H1 (cell line): ENCODE data around the gene CSF2RB. TPM values are rescaled to one million over a fixed set of nuclear protein-coding genes. Genes with fewer than 3 reads are reported as not detected.

Experiments
- CTCF ChIA-PET: fragments of 300-600 bp; sonication (Branson Sonifier 250); formaldehyde crosslinking; loops from one replicate; lab custom pipeline; 2021; ENCODE audit not compliant: partially characterized antibody; lab: Charles Lee
- POLR2A ChIA-PET: fragments of 300-600 bp; sonication (Branson Sonifier 250); formaldehyde crosslinking; loops from one replicate; lab custom pipeline; 2021; ENCODE audit warnings: inconsistent platforms; ENCODE audit not compliant: partially characterized antibody; lab: Charles Lee
- DNase-seq, 2 experiments: peaks; one replicate each; pipeline versions ENCODE4 v3.0.0 to v3.0.0-alpha.2; 2010 to 2022; ENCODE audit warnings: low spot score in 2 of 2, low read depth in 1 of 2, mixed read lengths in 1 of 2
- FAIRE-seq: peaks from 2 replicates; lab custom pipeline; 2011; peaks lifted over from hg19 to GRCh38; lab: Jason Lieb, UNC
- H2AFZ ChIP-seq: 2 replicates; pipeline ENCODE4 v1.8.1; 2012; ENCODE audit warnings: low read length, inconsistent platforms
- H2AK5ac ChIP-seq: 2 replicates; pipeline ENCODE4 v1.6.1; 2013; ENCODE audit warnings: low read depth, low read length
- H2BK120ac ChIP-seq: replicated peaks from 2 replicates; pipeline ENCODE3; 2013; ENCODE audit warnings: low read depth, low read length, inconsistent platforms
- H2BK12ac ChIP-seq: 2 replicates; pipeline ENCODE4 v1.6.1; 2013; ENCODE audit warnings: low read depth, low read length
- H2BK15ac ChIP-seq: 2 replicates; pipeline ENCODE4 v1.6.1; 2013; ENCODE audit warnings: low read length
- H2BK20ac ChIP-seq: 2 replicates; pipeline ENCODE4 v1.6.1; 2013; ENCODE audit warnings: low read length
- H2BK5ac ChIP-seq: 2 replicates; pipeline ENCODE4 v1.6.1; 2013; ENCODE audit warnings: low read depth, low read length
- H3K14ac ChIP-seq: 2 replicates; pipeline ENCODE4 v1.6.1; 2013; ENCODE audit warnings: inconsistent platforms; ENCODE audit not compliant: insufficient read length
- H3K18ac ChIP-seq: 2 replicates; pipeline ENCODE4 v1.6.1; 2013; ENCODE audit warnings: low read length; ENCODE audit errors: extremely low read depth
- H3K23ac ChIP-seq: 2 replicates; pipeline ENCODE4 v1.6.1; 2013; ENCODE audit warnings: inconsistent platforms; ENCODE audit not compliant: insufficient read length
- H3K23me2 ChIP-seq: 2 replicates; pipeline ENCODE4 v1.6.1; 2013; ENCODE audit warnings: low read depth, low read length
- H3K27ac ChIP-seq: 2 replicates; pipeline ENCODE4 v1.6.1; 2011; ENCODE audit warnings: low read depth, low read length, inconsistent platforms
- H3K27me3 ChIP-seq, 4 experiments: replicated peaks in 1 of 4; 1 replicate in 1 of 4; 2 replicates in 3 of 4; pipeline versions ENCODE4 v1.6.1 to v1.8.1; 2011 to 2013; ENCODE audit warnings: low read length in 3 of 4, mild to moderate bottlenecking in 3 of 4, inconsistent platforms in 2 of 4, mixed read lengths in 2 of 4, moderate library complexity in 1 of 4; ENCODE audit not compliant: control insufficient read depth in 3 of 4, insufficient read depth in 3 of 4; ENCODE audit errors: extremely low read depth in 1 of 4
- H3K36me3 ChIP-seq, 4 experiments: 2 replicates each; pipeline versions ENCODE4 v1.6.1 to v1.8.1; 2011 to 2013; ENCODE audit warnings: mild to moderate bottlenecking in 4 of 4, low read length in 3 of 4, moderate library complexity in 2 of 4, control low read depth in 1 of 4, inconsistent platforms in 1 of 4; ENCODE audit not compliant: insufficient read depth in 4 of 4, control insufficient read depth in 2 of 4
- H3K4ac ChIP-seq: replicated peaks from 2 replicates; pipeline ENCODE3; 2013; ENCODE audit warnings: low read length, low read depth, mixed read lengths, inconsistent platforms; ENCODE audit not compliant: insufficient read length
- H3K4me1 ChIP-seq, 4 experiments: replicated peaks in 1 of 4; 1 replicate in 1 of 4; 2 replicates in 3 of 4; pipeline versions ENCODE4 v1.6.1 to v1.8.1; 2011 to 2013; ENCODE audit warnings: low read length in 3 of 4, inconsistent platforms in 2 of 4, mixed read lengths in 1 of 4; ENCODE audit not compliant: insufficient read depth in 4 of 4, control insufficient read depth in 3 of 4
- H3K4me2 ChIP-seq, 2 experiments: 2 replicates each; pipeline versions ENCODE4 v1.6.1 to v1.8.1; 2011 to 2013; ENCODE audit warnings: low read depth in 2 of 2, low read length in 2 of 2, control low read depth in 1 of 2, inconsistent platforms in 1 of 2, mild to moderate bottlenecking in 1 of 2; ENCODE audit not compliant: insufficient read depth in 1 of 2
- H3K4me3 ChIP-seq, 4 experiments: fragments of 200-600, 300-600 bp in 1 of 4; sonication (generic), shearing (Covaris generic), sonication (Bioruptor Twin) in 1 of 4; 2 replicates each; pipeline versions ENCODE4 v1.5.1 to v1.8.1; 2011 to 2016; ENCODE audit warnings: low read length in 4 of 4, low read depth in 3 of 4, control low read depth in 2 of 4, inconsistent platforms in 2 of 4, mild to moderate bottlenecking in 2 of 4, mixed read lengths in 1 of 4, moderate library complexity in 1 of 4; ENCODE audit not compliant: insufficient read depth in 2 of 4; ENCODE audit errors: extremely low read depth in 1 of 4
- H3K56ac ChIP-seq: replicated peaks from 2 replicates; pipeline ENCODE3; 2013; ENCODE audit warnings: low read depth, mild to moderate bottlenecking, mixed read lengths, low read length, inconsistent platforms; ENCODE audit not compliant: insufficient read length
- H3K79me1 ChIP-seq: 2 replicates; pipeline ENCODE4 v1.6.1; 2013; ENCODE audit warnings: low read depth, low read length, control low read depth
- H3K79me2 ChIP-seq, 2 experiments: 2 replicates each; pipeline versions ENCODE4 v1.6.1 to v1.8.1; 2012 to 2013; ENCODE audit warnings: low read length in 2 of 2, mild to moderate bottlenecking in 2 of 2, inconsistent platforms in 1 of 2; ENCODE audit not compliant: insufficient read depth in 2 of 2, control insufficient read depth in 1 of 2
- H3K9ac ChIP-seq, 4 experiments: replicated peaks in 1 of 4; 1 replicate in 1 of 4; 2 replicates in 3 of 4; pipeline versions ENCODE4 v1.6.1 to v1.8.1; 2011 to 2013; ENCODE audit warnings: low read depth in 3 of 4, low read length in 3 of 4, control low read depth in 2 of 4, mild to moderate bottlenecking in 2 of 4, moderate library complexity in 2 of 4, inconsistent platforms in 1 of 4; ENCODE audit errors: extremely low read depth in 1 of 4
- H3K9me3 ChIP-seq, 2 experiments: 2 replicates each; pipeline versions ENCODE4 v1.6.1 to v1.8.1; 2012 to 2013; ENCODE audit warnings: mild to moderate bottlenecking in 2 of 2, moderate library complexity in 2 of 2, control low read depth in 1 of 2, inconsistent platforms in 1 of 2, low read depth in 1 of 2, low read length in 1 of 2, mixed read lengths in 1 of 2; ENCODE audit not compliant: insufficient read depth in 2 of 2
- H4K20me1 ChIP-seq, 2 experiments: replicated peaks in 1 of 2; 2 replicates each; pipeline versions ENCODE3 to v1.8.1; 2011 to 2013; ENCODE audit warnings: inconsistent platforms in 2 of 2, low read length in 2 of 2, mild to moderate bottlenecking in 1 of 2; ENCODE audit not compliant: insufficient read depth in 2 of 2, control insufficient read depth in 1 of 2
- H4K5ac ChIP-seq: 2 replicates; pipeline ENCODE4 v1.6.1; 2013; ENCODE audit warnings: low read length, low read depth, mixed read lengths, inconsistent platforms; ENCODE audit not compliant: insufficient read length
- H4K8ac ChIP-seq: 2 replicates; pipeline ENCODE4 v1.8.0; 2013; ENCODE audit warnings: mild to moderate bottlenecking, moderate library complexity, low read length, inconsistent platforms; ENCODE audit not compliant: insufficient read depth; ENCODE audit errors: extremely low read depth
- H4K91ac ChIP-seq: replicated peaks from 2 replicates; pipeline ENCODE3; 2013; ENCODE audit warnings: low read length, mixed read lengths, inconsistent platforms; ENCODE audit not compliant: insufficient read length
- BACH1 ChIP-seq: IDR thresholded peaks from 2 replicates; pipeline ENCODE4 v1.6.1; 2012; ENCODE audit warnings: low read length, improper control_type of control experiment
- CREB1 ChIP-seq: IDR thresholded peaks from 2 replicates; pipeline ENCODE4 v1.6.1; 2012; ENCODE audit warnings: inconsistent platforms
- KDM1A ChIP-seq: fragments of 200-600, 300-600 bp; sonication (generic); IDR thresholded peaks from 2 replicates; pipeline ENCODE4 v1.7.1; 2016; ENCODE audit warnings: mild to moderate bottlenecking, low read length, borderline replicate concordance
- PHF8 ChIP-seq: fragments of 200-600 bp; sonication (generic); conservative IDR thresholded peaks from 2 replicates; pipeline ENCODE4 v1.7.1; 2012; ENCODE audit warnings: low read depth, mild to moderate bottlenecking, inconsistent platforms, low read length, moderate library complexity
- RAD21 ChIP-seq, 2 experiments: IDR thresholded peaks in 1 of 2; conservative IDR thresholded peaks in 1 of 2; 2 replicates each; pipeline ENCODE4 v1.6.1; 2011; ENCODE audit warnings: low read depth in 2 of 2, low read length in 2 of 2, improper control_type of control experiment in 1 of 2, inconsistent platforms in 1 of 2, mild to moderate bottlenecking in 1 of 2, moderate library complexity in 1 of 2
- RFX5 ChIP-seq: IDR thresholded peaks from 2 replicates; pipeline ENCODE4 v1.6.1; 2011; ENCODE audit warnings: low read depth, low read length, improper control_type of control experiment, borderline replicate concordance
- RXRA ChIP-seq: IDR thresholded peaks from 2 replicates; pipeline ENCODE4 v1.6.1; 2011; ENCODE audit warnings: low read depth, mild to moderate bottlenecking, low read length, moderate library complexity; ENCODE audit not compliant: insufficient read depth
- SP2 ChIP-seq: IDR thresholded peaks from 2 replicates; pipeline ENCODE4 v1.6.1; 2012; ENCODE audit warnings: mild to moderate bottlenecking, low read length, inconsistent platforms
- TAF1 ChIP-seq: IDR thresholded peaks from 2 replicates; pipeline ENCODE4 v1.6.1; 2011; ENCODE audit warnings: mild to moderate bottlenecking, low read depth, low read length
- YY1 ChIP-seq: IDR thresholded peaks from 2 replicates; pipeline ENCODE4 v1.6.1; 2011; ENCODE audit warnings: low read depth, mild to moderate bottlenecking, low read length
- WGBS, 2 experiments: shearing (Covaris generic) in 1 of 2; methylation state at CpG; one replicate each; pipeline versions ENCODE4 v1.1.6 to v1.1.7; 2013 to 2015; ENCODE audit warnings: low lambda C conversion rate in 2 of 2, mixed read lengths in 2 of 2, inconsistent platforms in 1 of 2, low coverage in 1 of 2, missing lambda C conversion rate in 1 of 2; ENCODE audit not compliant: insufficient replicate concordance in 2 of 2, insufficient coverage in 1 of 2, insufficient read length in 1 of 2; ENCODE audit errors: extremely low coverage in 1 of 2, missing lambda C conversion rate in 1 of 2; 5-methylcytosine and 5-hydroxymethylcytosine counted together
- polyA plus RNA-seq, 7 experiments: library from polyadenylated mRNA; depleted of rRNA in 3 of 7; stranded (reverse) in 5 of 7; unstranded in 2 of 7; fragments of >200 nt in 5 of 7; fragments of 200-250 nt in 2 of 7; gene quantifications; 1 replicate in 5 of 7; 2 replicates in 1 of 7; 4 replicates in 1 of 7; pipeline versions ENCODE4 v1.2.1 to v1.2.3, GENCODE V29; 2011 to 2013; ENCODE audit warnings: missing spikeins in 2 of 7, mixed read lengths in 2 of 7
- total RNA-seq: library from RNA; stranded (reverse); fragmentation: NEBNext Ultra II Directional; extraction: Animal tissue kit (Norgen Biotek cat#: 25700); gene quantifications from 2 replicates; pipeline ENCODE4 v1.2.1, GENCODE V29; 2021
- TF ChIP-seq, protein P1 (sequence below), 3 experiments: IDR thresholded peaks; 1 replicate in 2 of 3; 2 replicates in 1 of 3; pipeline versions ENCODE4 v1.5.1 to v1.6.1; 2011; ENCODE audit warnings: low read length in 3 of 3, mild to moderate bottlenecking in 3 of 3, inconsistent platforms in 2 of 3, low read depth in 1 of 3, moderate library complexity in 1 of 3; ENCODE audit not compliant: insufficient read depth in 1 of 3; ENCODE audit errors: control extremely low read depth in 1 of 3

CSF2RB gene
- total and polyA plus RNA-seq, 2 of the 8 experiments (the other 6 are each of a cell fraction or from before 2014, with no cell fraction given), result not detected

DNA sequence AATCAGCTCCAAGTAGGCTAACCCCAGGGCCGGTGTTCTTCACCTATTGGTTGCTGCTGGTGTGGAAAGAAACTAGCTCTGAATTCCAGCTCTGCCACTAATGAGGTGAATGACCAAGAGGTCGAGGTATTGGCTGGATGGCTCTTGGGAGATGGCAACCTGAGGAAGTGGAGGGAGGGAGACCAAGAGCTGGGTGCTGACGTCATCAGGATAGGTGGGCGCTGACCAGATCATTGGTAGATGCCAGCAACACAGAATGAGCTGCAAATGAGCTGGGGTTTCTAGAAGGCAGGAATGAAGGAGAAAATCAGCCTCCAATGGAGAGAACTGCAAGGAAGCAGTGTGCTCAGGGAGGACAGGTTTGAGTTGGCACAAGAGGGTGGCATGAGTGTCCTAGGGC lies 14.7 kb upstream of the CSF2RB start:
- no peak overlapping the region for H3K56ac ChIP-seq
- H4K20me1 ChIP-seq, result no peaks in the 10 kb centered on the region
- H3K79me2 ChIP-seq, result no peaks in the 10 kb centered on the region
- peaks cover 0 to 6% (median 2%) of the 10 kb centered on the region in 4 experiments; a peak in 2 of 7 replicates for H3K27me3 ChIP-seq
- no peak overlapping the region for H3K23ac ChIP-seq
- no peak overlapping the region for H2BK5ac ChIP-seq
- H2AFZ ChIP-seq, result no peak overlapping the region
- H3K18ac ChIP-seq, result no peak overlapping the region
- peaks cover 11 to 17% (median 13%) of the 10 kb centered on the region in 4 experiments for H3K4me1 ChIP-seq
- no peak overlapping the region for H3K14ac ChIP-seq
- no peak overlapping the region for H3K4ac ChIP-seq
- no peak overlapping the region for H4K8ac ChIP-seq
- no peak overlapping the region for H3K27ac ChIP-seq
- H2BK12ac ChIP-seq, result peak overlapping the region; percentile 77; the same call in 1 of the 2 replicates
- no peak for FAIRE-seq
- WGBS, 2 experiments, result 85% methylated on average over 4 of the region's 4 CpGs; no CpG with 5 or more reads in 1 of the 2 experiments
- peak overlapping the region; percentile 92; the same call in 1 of the 2 replicates for H2BK15ac ChIP-seq
- no peaks in the 10 kb centered on the region for H3K36me3 ChIP-seq
- POLR2A ChIA-PET, result interaction anchor here (5.4 kb wide), 1 partner anchor 13 kb away, joined by 28 read pairs; the partner anchor contains the start of gene CSF2RB
- no peak for DNase-seq
- H3K9me3 ChIP-seq, result peaks cover 9 to 18% of the 10 kb centered on the region in 2 experiments; a peak in 3 of 4 replicates
- H3K4me2 ChIP-seq, result no peak overlapping the region
- no peak overlapping the region for H2BK120ac ChIP-seq
- no peak overlapping the region for H3K4me3 ChIP-seq
- CTCF ChIA-PET, result interaction anchor here (1.1 to 2.5 kb wide), 5 partner anchors 12 to 79 kb away, joined by 3 to 7 read pairs (median 5); no protein-coding TSS in a partner anchor
- 0 out of 2 replicates have a peak overlapping the region, but pooled peaks have one; percentile 79 for H2AK5ac ChIP-seq
- no peak overlapping the region for H4K91ac ChIP-seq
- H2BK20ac ChIP-seq, result peak overlapping the region; percentile 43; the same call in 1 of the 2 replicates
- H4K5ac ChIP-seq, result no peak overlapping the region
- no peaks in the 10 kb centered on the region for H3K23me2 ChIP-seq
- 0 out of 2 replicates have a peak, but pooled peaks cover 2% of the 10 kb centered on the region for H3K79me1 ChIP-seq
- no peak overlapping the region for H3K9ac ChIP-seq
- TF ChIP-seq KDM1A (no peak), PHF8 (no peak), RXRA (no peak), SP2 (no peak), TAF1 (no peak), BACH1 (no peak), RFX5 (no peak), YY1 (no peak), RAD21 (IDR thresholded peaks at IDR 0.05 in 1 of 2, conservative IDR thresholded peaks at IDR 0.05 in 1 of 2; ENCODE audit: low read depth in 2 of 2, low read length in 2 of 2) (no peak), CREB1 (no peak)
- TF ChIP-seq, protein P1, sequence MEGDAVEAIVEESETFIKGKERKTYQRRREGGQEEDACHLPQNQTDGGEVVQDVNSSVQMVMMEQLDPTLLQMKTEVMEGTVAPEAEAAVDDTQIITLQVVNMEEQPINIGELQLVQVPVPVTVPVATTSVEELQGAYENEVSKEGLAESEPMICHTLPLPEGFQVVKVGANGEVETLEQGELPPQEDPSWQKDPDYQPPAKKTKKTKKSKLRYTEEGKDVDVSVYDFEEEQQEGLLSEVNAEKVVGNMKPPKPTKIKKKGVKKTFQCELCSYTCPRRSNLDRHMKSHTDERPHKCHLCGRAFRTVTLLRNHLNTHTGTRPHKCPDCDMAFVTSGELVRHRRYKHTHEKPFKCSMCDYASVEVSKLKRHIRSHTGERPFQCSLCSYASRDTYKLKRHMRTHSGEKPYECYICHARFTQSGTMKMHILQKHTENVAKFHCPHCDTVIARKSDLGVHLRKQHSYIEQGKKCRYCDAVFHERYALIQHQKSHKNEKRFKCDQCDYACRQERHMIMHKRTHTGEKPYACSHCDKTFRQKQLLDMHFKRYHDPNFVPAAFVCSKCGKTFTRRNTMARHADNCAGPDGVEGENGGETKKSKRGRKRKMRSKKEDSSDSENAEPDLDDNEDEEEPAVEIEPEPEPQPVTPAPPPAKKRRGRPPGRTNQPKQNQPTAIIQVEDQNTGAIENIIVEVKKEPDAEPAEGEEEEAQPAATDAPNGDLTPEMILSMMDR (IDR thresholded peaks at IDR 0.05; ENCODE audit: control extremely low read depth in 1 of 3, insufficient read depth in 1 of 3, low read depth in 1 of 3, low read length in 3 of 3), result no peak
